ENCODE measurements around the gene VPS9D1. TPM values are rescaled to one million over a fixed set of nuclear protein-coding genes. Genes with fewer than 3 reads are reported as not detected.

VPS9D1 gene
- polyA plus RNA-seq, 1 donor from 2014 or later = 29.9 TPM

DNA sequence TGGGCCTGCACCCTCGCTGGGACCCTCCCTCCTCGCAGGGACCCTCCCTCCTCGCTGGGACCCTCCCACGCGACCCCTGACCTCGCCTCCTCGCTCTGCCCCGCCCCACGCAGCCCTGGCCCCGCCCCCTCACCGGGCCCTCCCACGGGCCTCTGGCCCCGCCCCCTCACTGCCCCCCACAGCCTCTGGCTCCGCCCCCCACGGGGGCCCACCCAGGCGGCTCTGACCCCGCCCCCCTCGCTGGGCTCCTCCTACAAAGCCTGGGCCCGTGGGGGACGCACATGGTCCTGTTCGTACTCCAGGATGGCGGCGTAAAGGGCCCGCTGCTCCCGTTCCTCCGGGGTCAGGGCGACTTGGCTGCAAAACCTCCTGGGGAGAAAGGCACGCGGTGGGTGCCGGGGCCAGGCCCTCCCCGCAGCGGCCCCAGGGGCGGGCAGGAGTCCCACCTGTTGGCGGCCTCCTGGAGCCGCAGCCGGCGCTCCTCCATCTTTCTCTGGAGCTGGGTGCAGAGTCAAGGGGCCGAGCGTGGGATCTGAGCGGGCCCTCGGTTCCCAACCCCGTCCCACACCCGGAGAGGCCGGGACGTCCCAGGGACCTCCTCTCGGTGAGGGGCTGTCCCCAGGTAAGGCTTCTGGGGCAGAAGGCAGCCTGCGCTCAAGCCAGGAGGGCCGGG, 9.0 kb downstream of the VPS9D1 start:
- no peak overlapping the region for H3K9ac ChIP-seq (ENCODE audit: low read length)
- no peaks in the 10 kb centered on the region for H3K79me2 ChIP-seq (replicated peaks; ENCODE audit: insufficient read depth, low read length)
- H3K4me3 ChIP-seq (ENCODE audit: low read length) = no peak overlapping the region
- no peak overlapping the region for H3K27ac ChIP-seq (ENCODE audit: low read length)
- H3K36me3 ChIP-seq (ENCODE audit: insufficient read depth, low read length) = no peaks in the 10 kb centered on the region
- no peaks in the 10 kb centered on the region for H3F3A ChIP-seq (ENCODE audit: insufficient read depth, low read length, poor library complexity, severe bottlenecking)
- no peaks in the 10 kb centered on the region for H3K27me3 ChIP-seq (ENCODE audit: insufficient read depth, low read depth, low read length)
- no peaks in the 10 kb centered on the region for H3K9me2 ChIP-seq (ENCODE audit: insufficient read depth, low read length)
- H3K9me3 ChIP-seq (ENCODE audit: low read length) = no peaks in the 10 kb centered on the region
- H3K4me2 ChIP-seq (ENCODE audit: low read length) = no peak overlapping the region
- no peaks in the 10 kb centered on the region for H4K20me1 ChIP-seq (ENCODE audit: insufficient read depth)
- TF ChIP-seq, protein P1, sequence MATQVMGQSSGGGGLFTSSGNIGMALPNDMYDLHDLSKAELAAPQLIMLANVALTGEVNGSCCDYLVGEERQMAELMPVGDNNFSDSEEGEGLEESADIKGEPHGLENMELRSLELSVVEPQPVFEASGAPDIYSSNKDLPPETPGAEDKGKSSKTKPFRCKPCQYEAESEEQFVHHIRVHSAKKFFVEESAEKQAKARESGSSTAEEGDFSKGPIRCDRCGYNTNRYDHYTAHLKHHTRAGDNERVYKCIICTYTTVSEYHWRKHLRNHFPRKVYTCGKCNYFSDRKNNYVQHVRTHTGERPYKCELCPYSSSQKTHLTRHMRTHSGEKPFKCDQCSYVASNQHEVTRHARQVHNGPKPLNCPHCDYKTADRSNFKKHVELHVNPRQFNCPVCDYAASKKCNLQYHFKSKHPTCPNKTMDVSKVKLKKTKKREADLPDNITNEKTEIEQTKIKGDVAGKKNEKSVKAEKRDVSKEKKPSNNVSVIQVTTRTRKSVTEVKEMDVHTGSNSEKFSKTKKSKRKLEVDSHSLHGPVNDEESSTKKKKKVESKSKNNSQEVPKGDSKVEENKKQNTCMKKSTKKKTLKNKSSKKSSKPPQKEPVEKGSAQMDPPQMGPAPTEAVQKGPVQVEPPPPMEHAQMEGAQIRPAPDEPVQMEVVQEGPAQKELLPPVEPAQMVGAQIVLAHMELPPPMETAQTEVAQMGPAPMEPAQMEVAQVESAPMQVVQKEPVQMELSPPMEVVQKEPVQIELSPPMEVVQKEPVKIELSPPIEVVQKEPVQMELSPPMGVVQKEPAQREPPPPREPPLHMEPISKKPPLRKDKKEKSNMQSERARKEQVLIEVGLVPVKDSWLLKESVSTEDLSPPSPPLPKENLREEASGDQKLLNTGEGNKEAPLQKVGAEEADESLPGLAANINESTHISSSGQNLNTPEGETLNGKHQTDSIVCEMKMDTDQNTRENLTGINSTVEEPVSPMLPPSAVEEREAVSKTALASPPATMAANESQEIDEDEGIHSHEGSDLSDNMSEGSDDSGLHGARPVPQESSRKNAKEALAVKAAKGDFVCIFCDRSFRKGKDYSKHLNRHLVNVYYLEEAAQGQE (IDR thresholded peaks at IDR 0.05; ENCODE audit: borderline replicate concordance) = no peak
- TF ChIP-seq EP300 (conservative IDR thresholded peaks at IDR 0.05; ENCODE audit: poor library complexity, severe bottlenecking) (no peak), SMC3 (conservative IDR thresholded peaks at IDR 0.05; ENCODE audit: poor library complexity) (no peak), CTCF (IDR thresholded peaks at IDR 0.05; ENCODE audit: poor library complexity, severe bottlenecking) (no peak), POLR2AphosphoS5 (IDR thresholded peaks at IDR 0.05) (no peak), EZH2 (IDR thresholded peaks at IDR 0.05; ENCODE audit: borderline replicate concordance, insufficient read depth, low read length, poor library complexity, severe bottlenecking) (no peak), RAD21 (conservative IDR thresholded peaks at IDR 0.05) (no peak), MXI1 (conservative IDR thresholded peaks at IDR 0.05; ENCODE audit: poor library complexity, severe bottlenecking) (no peak), TAF1 (IDR thresholded peaks at IDR 0.05; ENCODE audit: low read depth) (no peak)
- H2AFZ ChIP-seq (ENCODE audit: low read depth, low read length) = no peak overlapping the region

GRCh38 chr16:89710709-89711564, 9.8 kb downstream of the VPS9D1 start:
- TF ChIP-seq, protein P1 (IDR thresholded peaks at IDR 0.05; ENCODE audit: borderline replicate concordance) = no peak
- TF ChIP-seq RAD21 (conservative IDR thresholded peaks at IDR 0.05) (no peak), EZH2 (IDR thresholded peaks at IDR 0.05; ENCODE audit: borderline replicate concordance, insufficient read depth, low read length, poor library complexity, severe bottlenecking) (no peak), TAF1 (IDR thresholded peaks at IDR 0.05; ENCODE audit: low read depth) (no peak), MXI1 (conservative IDR thresholded peaks at IDR 0.05; ENCODE audit: poor library complexity, severe bottlenecking) (no peak), EP300 (conservative IDR thresholded peaks at IDR 0.05; ENCODE audit: poor library complexity, severe bottlenecking) (no peak), CTCF (IDR thresholded peaks at IDR 0.05; ENCODE audit: poor library complexity, severe bottlenecking) (no peak), SMC3 (conservative IDR thresholded peaks at IDR 0.05; ENCODE audit: poor library complexity) (no peak), POLR2AphosphoS5 (IDR thresholded peaks at IDR 0.05) (no peak)
- no peak overlapping the region for H2AFZ ChIP-seq (ENCODE audit: low read depth, low read length)
- no peaks in the 10 kb centered on the region for H3K9me3 ChIP-seq (ENCODE audit: low read length)
- H3F3A ChIP-seq (ENCODE audit: insufficient read depth, low read length, poor library complexity, severe bottlenecking) = no peaks in the 10 kb centered on the region
- H3K4me2 ChIP-seq (ENCODE audit: low read length) = no peak overlapping the region
- no peaks in the 10 kb centered on the region for H3K79me2 ChIP-seq (replicated peaks; ENCODE audit: insufficient read depth, low read length)
- no peak overlapping the region for H3K9ac ChIP-seq (ENCODE audit: low read length)
- no peaks in the 10 kb centered on the region for H3K9me2 ChIP-seq (ENCODE audit: insufficient read depth, low read length)
- H3K36me3 ChIP-seq (ENCODE audit: insufficient read depth, low read length) = no peaks in the 10 kb centered on the region
- no peak overlapping the region for H3K27ac ChIP-seq (ENCODE audit: low read length)
- no peaks in the 10 kb centered on the region for H4K20me1 ChIP-seq (ENCODE audit: insufficient read depth)
- H3K4me3 ChIP-seq (ENCODE audit: low read length) = no peak overlapping the region
- H3K27me3 ChIP-seq (ENCODE audit: insufficient read depth, low read depth, low read length) = no peaks in the 10 kb centered on the region

Data from neural cell (in vitro differentiated cells).